H9 (cell line): ENCODE measurements around the gene RNASET2. TPM values are rescaled to one million over a fixed set of nuclear protein-coding genes. Genes with fewer than 3 reads are reported as not detected.
A peak's percentile ranks its signal among the peaks of the same experiment; 100 is the strongest.

Experiments used
- DNase-seq: peaks from one replicate; pipeline ENCODE4 v3.0.0-alpha.2; 2017
- H2AFZ ChIP-seq: one replicate; pipeline ENCODE4 v1.6.1; 2013; ENCODE audit warnings: mild to moderate bottlenecking, low read length, control low read depth, moderate library complexity
- H2AK5ac ChIP-seq: 2 replicates; pipeline ENCODE4 v1.6.1; 2013; ENCODE audit warnings: low read length, control low read depth, mixed read lengths; ENCODE audit not compliant: insufficient read length
- H2BK120ac ChIP-seq: one replicate; pipeline ENCODE4 v1.6.1; 2013; ENCODE audit warnings: low read depth, mild to moderate bottlenecking, low read length, control low read depth, inconsistent platforms; ENCODE audit not compliant: poor library complexity, severe bottlenecking
- H2BK12ac ChIP-seq: 2 replicates; pipeline ENCODE4 v1.6.1; 2013; ENCODE audit warnings: low read length, control low read depth, mixed read lengths, low read depth; ENCODE audit not compliant: insufficient read length
- H2BK15ac ChIP-seq: 2 replicates; pipeline ENCODE4 v1.6.1; 2013; ENCODE audit warnings: low read depth, low read length, control low read depth
- H2BK20ac ChIP-seq: one replicate; pipeline ENCODE4 v1.6.1; 2013; ENCODE audit warnings: low read depth, mild to moderate bottlenecking, low read length, control low read depth, inconsistent platforms; ENCODE audit not compliant: poor library complexity, severe bottlenecking
- H2BK5ac ChIP-seq: 2 replicates; pipeline ENCODE4 v1.6.1; 2013; ENCODE audit warnings: low read length, control low read depth, mixed read lengths; ENCODE audit not compliant: insufficient read length
- H3K14ac ChIP-seq: 2 replicates; pipeline ENCODE4 v1.6.1; 2013; ENCODE audit warnings: low read length, control low read depth; ENCODE audit not compliant: insufficient read depth
- H3K18ac ChIP-seq: 2 replicates; pipeline ENCODE4 v1.6.1; 2013; ENCODE audit warnings: low read depth, mild to moderate bottlenecking, mixed read lengths, low read length, control low read depth; ENCODE audit not compliant: insufficient read length
- H3K23ac ChIP-seq: 2 replicates; pipeline ENCODE4 v1.6.1; 2013; ENCODE audit warnings: low read length, control low read depth, mixed read lengths, low read depth; ENCODE audit not compliant: insufficient read length
- H3K23me2 ChIP-seq: 2 replicates; pipeline ENCODE4 v1.6.1; 2013; ENCODE audit warnings: low read depth, mild to moderate bottlenecking, mixed read lengths, low read length, control low read depth; ENCODE audit not compliant: insufficient read length, poor library complexity, severe bottlenecking
- H3K27ac ChIP-seq: 2 replicates; pipeline ENCODE4 v1.5.1; 2013; ENCODE audit warnings: low read length, control low read depth, mixed read lengths, low read depth; ENCODE audit not compliant: insufficient read length
- H3K27me3 ChIP-seq: 2 replicates; pipeline ENCODE4 v1.6.1; 2013; ENCODE audit warnings: low read length, control low read depth, inconsistent platforms; ENCODE audit not compliant: insufficient read depth
- H3K4ac ChIP-seq: 2 replicates; pipeline ENCODE4 v1.6.1; 2013; ENCODE audit warnings: low read depth, mild to moderate bottlenecking, control low read depth, inconsistent platforms, low read length, moderate library complexity
- H3K4me1 ChIP-seq: 2 replicates; pipeline ENCODE4 v1.6.1; 2013; ENCODE audit warnings: low read length, control low read depth, inconsistent platforms; ENCODE audit not compliant: insufficient read depth
- H3K4me2 ChIP-seq: 2 replicates; pipeline ENCODE4 v1.6.1; 2013; ENCODE audit warnings: low read length, control low read depth, mixed read lengths; ENCODE audit not compliant: insufficient read length, insufficient read depth
- H3K56ac ChIP-seq: 2 replicates; pipeline ENCODE4 v1.6.1; 2013; ENCODE audit warnings: low read depth, mild to moderate bottlenecking, mixed read lengths, low read length, control low read depth; ENCODE audit not compliant: insufficient read length
- H3K79me1 ChIP-seq: 2 replicates; pipeline ENCODE4 v1.6.1; 2013; ENCODE audit warnings: low read depth, mild to moderate bottlenecking, moderate library complexity, low read length, control low read depth, inconsistent platforms; ENCODE audit not compliant: insufficient read depth, poor library complexity, severe bottlenecking
- H3K79me2 ChIP-seq: 2 replicates; pipeline ENCODE4 v1.6.1; 2013; ENCODE audit warnings: low read length, control low read depth, inconsistent platforms; ENCODE audit not compliant: insufficient read depth
- H3K9ac ChIP-seq: 2 replicates; pipeline ENCODE4 v1.6.1; 2013; ENCODE audit warnings: low read length, control low read depth, mixed read lengths; ENCODE audit not compliant: insufficient read length; ENCODE audit errors: extremely low read depth
- H3K9me3 ChIP-seq: one replicate; pipeline ENCODE4 v1.6.1; 2013; ENCODE audit warnings: low read depth, low read length, inconsistent platforms; ENCODE audit not compliant: control insufficient read depth
- H3T11ph ChIP-seq: one replicate; pipeline ENCODE4 v1.6.1; 2013; ENCODE audit warnings: mild to moderate bottlenecking, low read length, control low read depth, inconsistent platforms
- H4K20me1 ChIP-seq: one replicate; pipeline ENCODE4 v1.6.1; 2013; ENCODE audit not compliant: control insufficient read depth, insufficient read length, insufficient read depth
- H4K5ac ChIP-seq: 2 replicates; pipeline ENCODE4 v1.6.1; 2013; ENCODE audit warnings: low read depth, mild to moderate bottlenecking, mixed read lengths, low read length, control low read depth; ENCODE audit not compliant: insufficient read length
- H4K8ac ChIP-seq: replicated peaks from 2 replicates; pipeline ENCODE4 v1.6.1; 2013; ENCODE audit warnings: low read length, control low read depth, mixed read lengths, low read depth; ENCODE audit not compliant: insufficient read length
- H4K91ac ChIP-seq: 2 replicates; pipeline ENCODE4 v1.6.1; 2013; ENCODE audit warnings: low read depth, mild to moderate bottlenecking, moderate library complexity, mixed read lengths, low read length, control low read depth; ENCODE audit not compliant: insufficient read length
- H3K27ac Mint-ChIP-seq, 3 experiments: 2 replicates in 2 of 3; 3 replicates in 1 of 3; pipeline ENCODE4 v1.8.0; 2020 to 2021; ENCODE audit warnings: mixed read lengths in 3 of 3, mild to moderate bottlenecking in 1 of 3, moderate library complexity in 1 of 3
- H3K27me3 Mint-ChIP-seq: 2 replicates; pipeline ENCODE4 v1.8.0; 2021; ENCODE audit warnings: low read depth, mild to moderate bottlenecking, moderate library complexity, mixed read lengths
- H3K36me3 Mint-ChIP-seq, 3 experiments: 2 replicates in 2 of 3; 3 replicates in 1 of 3; pipeline ENCODE4 v1.8.0; 2020 to 2021; ENCODE audit warnings: low read depth in 3 of 3, mixed read lengths in 3 of 3; ENCODE audit not compliant: insufficient read depth in 1 of 3
- H3K4me1 Mint-ChIP-seq, 2 experiments: 2 replicates each; pipeline ENCODE4 v1.8.0; 2020; ENCODE audit warnings: mixed read lengths in 2 of 2
- H3K4me3 Mint-ChIP-seq, 2 experiments: 2 replicates in 1 of 2; 3 replicates in 1 of 2; pipeline ENCODE4 v1.8.0; 2020 to 2021; ENCODE audit warnings: mild to moderate bottlenecking in 2 of 2, mixed read lengths in 2 of 2, moderate library complexity in 1 of 2
- H3K9me3 Mint-ChIP-seq, 2 experiments: 2 replicates in 1 of 2; 3 replicates in 1 of 2; pipeline ENCODE4 v1.8.0; 2020; ENCODE audit warnings: mild to moderate bottlenecking in 2 of 2, mixed read lengths in 2 of 2, moderate library complexity in 1 of 2
- WGBS: extraction: QIAGEN DNeasy Blood & Tissue Kit; methylation state at CpG from one replicate; pipeline ENCODE4 v1.1.7; 2013; ENCODE audit warnings: missing lambda C conversion rate, low lambda C conversion rate, mixed read lengths; ENCODE audit not compliant: insufficient read length; ENCODE audit errors: extremely low coverage; 5-methylcytosine and 5-hydroxymethylcytosine counted together
- total RNA-seq: library from RNA; stranded (reverse); gene quantifications from 2 replicates; pipeline ENCODE4 v1.2.1, GENCODE V29; 2021
- TF ChIP-seq, protein P1 (sequence below): fragments of 200-600 bp; sonication (generic); conservative IDR thresholded peaks from 3 replicates; pipeline ENCODE4 v1.8.0; 2021; ENCODE audit warnings: antibody characterized with exemption, mild to moderate bottlenecking

RNASET2 gene
- total RNA-seq, 1 experiment from 2014 or later: 28.2 TPM

DNA sequence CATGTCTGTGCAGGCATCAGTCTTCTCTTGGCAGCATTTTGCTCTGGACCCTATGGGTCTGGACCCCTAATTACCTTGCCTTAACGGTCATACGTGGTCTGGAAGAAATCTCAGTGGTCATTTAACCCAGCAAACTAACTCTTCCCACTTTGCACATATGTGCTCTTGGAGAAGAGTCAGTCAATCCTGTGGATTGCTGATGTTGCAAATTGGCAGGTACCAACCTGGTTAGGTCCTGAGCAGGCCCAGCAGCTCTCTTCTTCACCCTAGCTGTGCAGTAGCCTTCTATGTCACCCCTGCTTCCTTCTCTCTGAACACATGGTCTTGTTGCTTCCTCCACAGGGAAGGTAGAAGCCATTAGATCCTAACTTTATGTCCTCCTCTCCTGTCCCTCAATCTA is 44.4 kb upstream of the RNASET2 start:
- H3K4ac ChIP-seq: no peak overlapping the region
- no peak overlapping the region for H3K23ac ChIP-seq
- peaks cover 8% of the 10 kb centered on the region for H3K23me2 ChIP-seq
- H3K4me2 ChIP-seq: peak overlapping the region; percentile 92
- Mint-ChIP-seq H3K27me3 (no peaks in the 10 kb centered on the region), H3K36me3 (peaks cover 14 to 44% (median 43%) of the 10 kb centered on the region in 3 experiments), H3K4me1 (peaks cover 21 to 25% of the 10 kb centered on the region in 2 experiments), H3K27ac (peak overlapping the region in 1 of 3 experiments; percentile 45; a peak in 1 of 7 replicates), H3K4me3 (peak overlapping the region; percentile 85 to 94), H3K9me3 (no peaks in the 10 kb centered on the region)
- no peak overlapping the region for H2AFZ ChIP-seq
- DNase-seq: no peak
- peaks cover 4% of the 10 kb centered on the region; the same call in 1 of the 2 replicates for H3K4me1 ChIP-seq
- H3K18ac ChIP-seq: no peak overlapping the region
- no peaks in the 10 kb centered on the region for H3K9me3 ChIP-seq
- H3K27me3 ChIP-seq: no peaks in the 10 kb centered on the region
- H2BK120ac ChIP-seq: no peak overlapping the region
- H2BK12ac ChIP-seq: peak overlapping the region; percentile 59
- no peaks in the 10 kb centered on the region for H4K20me1 ChIP-seq
- H2BK5ac ChIP-seq: no peak overlapping the region
- no peak overlapping the region for H2BK20ac ChIP-seq
- no peak overlapping the region for H4K91ac ChIP-seq
- TF ChIP-seq, protein P1, sequence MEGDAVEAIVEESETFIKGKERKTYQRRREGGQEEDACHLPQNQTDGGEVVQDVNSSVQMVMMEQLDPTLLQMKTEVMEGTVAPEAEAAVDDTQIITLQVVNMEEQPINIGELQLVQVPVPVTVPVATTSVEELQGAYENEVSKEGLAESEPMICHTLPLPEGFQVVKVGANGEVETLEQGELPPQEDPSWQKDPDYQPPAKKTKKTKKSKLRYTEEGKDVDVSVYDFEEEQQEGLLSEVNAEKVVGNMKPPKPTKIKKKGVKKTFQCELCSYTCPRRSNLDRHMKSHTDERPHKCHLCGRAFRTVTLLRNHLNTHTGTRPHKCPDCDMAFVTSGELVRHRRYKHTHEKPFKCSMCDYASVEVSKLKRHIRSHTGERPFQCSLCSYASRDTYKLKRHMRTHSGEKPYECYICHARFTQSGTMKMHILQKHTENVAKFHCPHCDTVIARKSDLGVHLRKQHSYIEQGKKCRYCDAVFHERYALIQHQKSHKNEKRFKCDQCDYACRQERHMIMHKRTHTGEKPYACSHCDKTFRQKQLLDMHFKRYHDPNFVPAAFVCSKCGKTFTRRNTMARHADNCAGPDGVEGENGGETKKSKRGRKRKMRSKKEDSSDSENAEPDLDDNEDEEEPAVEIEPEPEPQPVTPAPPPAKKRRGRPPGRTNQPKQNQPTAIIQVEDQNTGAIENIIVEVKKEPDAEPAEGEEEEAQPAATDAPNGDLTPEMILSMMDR: no peak
- no peak overlapping the region for H4K8ac ChIP-seq
- no peak overlapping the region for H4K5ac ChIP-seq
- peaks cover 10% of the 10 kb centered on the region for H3K79me1 ChIP-seq
- no CpG with 5 or more reads among the region's 2 CpGs for WGBS
- no peak overlapping the region for H3K27ac ChIP-seq
- H3T11ph ChIP-seq: no peak overlapping the region
- no peak overlapping the region for H3K14ac ChIP-seq
- no peak overlapping the region for H3K56ac ChIP-seq
- H2AK5ac ChIP-seq: no peak overlapping the region
- peaks cover 11% of the 10 kb centered on the region; the same call in 1 of the 2 replicates for H3K79me2 ChIP-seq
- H2BK15ac ChIP-seq: no peak overlapping the region
- H3K9ac ChIP-seq: peak overlapping the region; percentile 50
